ENCODE results near the gene ETAA1. TPM values are rescaled to one million over a fixed set of nuclear protein-coding genes. Genes with fewer than 3 reads are reported as not detected.

Gene ETAA1
- total RNA-seq, 1 donor from 2014 or later: 8.6 TPM

- Mint-ChIP-seq H3K4me1 (ENCODE audit: low read depth, unreplicated experiment) (peaks cover 11% of the 10 kb centered on the region), H3K27me3 (ENCODE audit: low read depth, unreplicated experiment) (peaks cover 1% of the 10 kb centered on the region), H3K36me3 (ENCODE audit: low read depth, unreplicated experiment) (no peaks in the 10 kb centered on the region), H3K4me3 (ENCODE audit: unreplicated experiment) (no peak overlapping the region), H3K27ac (ENCODE audit: unreplicated experiment) (no peak overlapping the region), H3K9me3 (ENCODE audit: unreplicated experiment) (peaks cover 5% of the 10 kb centered on the region)
- H3K9me3 ChIP-seq (ENCODE audit: insufficient read depth, low read depth, low read length): no peaks in the 10 kb centered on the region
- H4K20me1 ChIP-seq (ENCODE audit: insufficient read depth, low read length): no peaks in the 10 kb centered on the region
- no peaks in the 10 kb centered on the region for H3K79me2 ChIP-seq (ENCODE audit: insufficient read depth, low read length)
- FAIRE-seq: no peak
- TF ChIP-seq EZH2 (IDR thresholded peaks at IDR 0.05; ENCODE audit: insufficient read depth, low read length) (no peak), CTCF (IDR thresholded peaks at IDR 0.05; ENCODE audit: insufficient read depth, low read depth, low read length) (no peak)
- H3K4me2 ChIP-seq (ENCODE audit: low read length): no peak overlapping the region
- H2AFZ ChIP-seq (ENCODE audit: low read depth, low read length): no peak overlapping the region
- H3K4me3 ChIP-seq (ENCODE audit: insufficient read depth, low read depth, low read length): no peak overlapping the region
- peak; percentile 21 for DNase-seq (ENCODE audit: low read depth)
- H3K27me3 ChIP-seq (ENCODE audit: insufficient read depth, low read length): no peaks in the 10 kb centered on the region
- H3K4me1 ChIP-seq (ENCODE audit: insufficient read depth, low read length): no peaks in the 10 kb centered on the region
- no peaks in the 10 kb centered on the region for H3K36me3 ChIP-seq (ENCODE audit: insufficient read depth, low read length)
- H3K27ac ChIP-seq (ENCODE audit: low read depth, low read length): no peak overlapping the region
- H3K9ac ChIP-seq (ENCODE audit: low read length): no peak overlapping the region
Observed at GRCh38 chr2:67455219-67456142, 58.3 kb downstream of the ETAA1 start.

GRCh38 chr2:67456428-67456827, 59.3 kb downstream of the ETAA1 start:
- H3K36me3 ChIP-seq (ENCODE audit: insufficient read depth, low read length): no peaks in the 10 kb centered on the region
- H3K4me1 ChIP-seq (ENCODE audit: insufficient read depth, low read length): no peaks in the 10 kb centered on the region
- FAIRE-seq (no peak), DNase-seq (ENCODE audit: low read depth) (no peak)
- no peak overlapping the region for H3K4me3 Mint-ChIP-seq (ENCODE audit: unreplicated experiment)
- no peak overlapping the region for H3K27ac ChIP-seq (ENCODE audit: low read depth, low read length)
- H3K36me3 Mint-ChIP-seq (ENCODE audit: low read depth, unreplicated experiment): no peaks in the 10 kb centered on the region
- no peak overlapping the region for H3K4me3 ChIP-seq (ENCODE audit: insufficient read depth, low read depth, low read length)
- H3K79me2 ChIP-seq (ENCODE audit: insufficient read depth, low read length): no peaks in the 10 kb centered on the region
- no peak overlapping the region for H3K9ac ChIP-seq (ENCODE audit: low read length)
- no peaks in the 10 kb centered on the region for H4K20me1 ChIP-seq (ENCODE audit: insufficient read depth, low read length)
- no peak overlapping the region for H3K27ac Mint-ChIP-seq (ENCODE audit: unreplicated experiment)
- no peak overlapping the region for H3K4me2 ChIP-seq (ENCODE audit: low read length)
- no peaks in the 10 kb centered on the region for H3K9me3 ChIP-seq (ENCODE audit: insufficient read depth, low read depth, low read length)
- no peaks in the 10 kb centered on the region for H3K27me3 ChIP-seq (ENCODE audit: insufficient read depth, low read length)
- H3K27me3 Mint-ChIP-seq (ENCODE audit: low read depth, unreplicated experiment): peaks cover 1% of the 10 kb centered on the region
- H2AFZ ChIP-seq (ENCODE audit: low read depth, low read length): no peak overlapping the region
- TF ChIP-seq CTCF (IDR thresholded peaks at IDR 0.05; ENCODE audit: insufficient read depth, low read depth, low read length) (no peak), EZH2 (IDR thresholded peaks at IDR 0.05; ENCODE audit: insufficient read depth, low read length) (no peak)
- peaks cover 11% of the 10 kb centered on the region for H3K4me1 Mint-ChIP-seq (ENCODE audit: low read depth, unreplicated experiment)
- peaks cover 5% of the 10 kb centered on the region for H3K9me3 Mint-ChIP-seq (ENCODE audit: unreplicated experiment)

- Histone ChIP-seq H3K9me3 (ENCODE audit: insufficient read depth, low read depth, low read length) (no peaks in the 10 kb centered on the region), H3K4me2 (ENCODE audit: low read length) (no peak overlapping the region), H3K4me3 (ENCODE audit: insufficient read depth, low read depth, low read length) (no peak overlapping the region), H3K79me2 (ENCODE audit: insufficient read depth, low read length) (no peaks in the 10 kb centered on the region), H3K27ac (ENCODE audit: low read depth, low read length) (no peak overlapping the region), H2AFZ (ENCODE audit: low read depth, low read length) (no peak overlapping the region), H3K4me1 (ENCODE audit: insufficient read depth, low read length) (no peaks in the 10 kb centered on the region), H3K27me3 (ENCODE audit: insufficient read depth, low read length) (no peaks in the 10 kb centered on the region), H3K36me3 (ENCODE audit: insufficient read depth, low read length) (no peaks in the 10 kb centered on the region), H3K9ac (ENCODE audit: low read length) (no peak overlapping the region), H4K20me1 (ENCODE audit: insufficient read depth, low read length) (no peaks in the 10 kb centered on the region)
- TF ChIP-seq EZH2 (IDR thresholded peaks at IDR 0.05; ENCODE audit: insufficient read depth, low read length) (no peak), CTCF (IDR thresholded peaks at IDR 0.05; ENCODE audit: insufficient read depth, low read depth, low read length) (no peak)
- peaks cover 2% of the 10 kb centered on the region for H3K9me3 Mint-ChIP-seq (ENCODE audit: unreplicated experiment)
- peaks cover 1% of the 10 kb centered on the region for H3K27me3 Mint-ChIP-seq (ENCODE audit: low read depth, unreplicated experiment)
- H3K27ac Mint-ChIP-seq (ENCODE audit: unreplicated experiment): no peak overlapping the region
- DNase-seq (ENCODE audit: low read depth) (no peak), FAIRE-seq (no peak)
- peaks cover 6% of the 10 kb centered on the region for H3K4me1 Mint-ChIP-seq (ENCODE audit: low read depth, unreplicated experiment)
- H3K4me3 Mint-ChIP-seq (ENCODE audit: unreplicated experiment): no peak overlapping the region
- no peaks in the 10 kb centered on the region for H3K36me3 Mint-ChIP-seq (ENCODE audit: low read depth, unreplicated experiment)
Observed at GRCh38 chr2:67457699-67458098, 60.6 kb downstream of the ETAA1 start.

Measured in astrocyte (in vitro differentiated cells and primary cell).